Stimulated activated CD4-positive, alpha-beta T cell treated with anti-CD3 and anti-CD28 coated beads, Interleukin-2, amount 100 ng/mL, for 48 hours (primary cell): ENCODE results near the gene SIRPG.

Experiments
- DNase-seq, 2 donors: peaks; one replicate each; pipeline ENCODE4 v3.0.0-alpha.2; 2020

The SIRPG gene

GRCh38 chr20:1588533-1589460 lies 68.8 kb downstream of the SIRPG start:
- no peak for DNase-seq

DNA sequence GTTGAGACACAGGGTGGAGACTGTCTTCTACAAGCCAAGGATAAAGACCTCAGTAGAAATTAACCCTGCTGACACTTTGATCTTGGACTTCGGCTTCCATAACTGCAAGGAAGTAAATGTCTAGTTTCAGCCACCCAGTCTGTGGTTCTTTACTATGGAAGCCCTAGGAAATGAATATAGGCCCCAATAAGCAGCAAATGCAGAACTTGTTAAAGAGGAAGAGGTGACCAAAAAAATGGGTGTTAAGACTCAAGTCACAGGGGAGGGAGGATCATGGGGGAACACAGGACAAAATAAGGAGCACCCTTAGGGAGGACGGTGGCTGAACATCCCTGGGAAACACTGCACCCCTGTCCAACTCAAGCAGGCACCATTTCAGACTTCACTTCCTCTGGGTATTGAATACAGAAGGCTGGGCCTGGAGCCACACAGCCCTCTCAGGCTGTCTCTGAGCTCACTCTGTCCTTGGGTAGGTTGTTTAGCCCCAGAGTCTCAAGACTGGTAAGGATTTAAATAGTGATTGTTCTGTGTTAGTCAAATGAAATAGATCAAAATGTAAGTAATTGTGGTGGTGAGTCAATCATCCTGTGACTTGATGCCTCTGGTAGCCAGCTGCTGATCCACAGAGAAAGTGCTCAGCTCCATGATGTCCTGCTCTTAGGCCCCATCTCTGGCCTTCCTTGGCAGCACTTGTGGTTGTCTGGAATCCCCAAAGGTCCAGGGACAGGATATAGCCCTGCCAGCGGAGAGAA lies 69.6 kb downstream of the SIRPG start:
- no peak for DNase-seq

DNA sequence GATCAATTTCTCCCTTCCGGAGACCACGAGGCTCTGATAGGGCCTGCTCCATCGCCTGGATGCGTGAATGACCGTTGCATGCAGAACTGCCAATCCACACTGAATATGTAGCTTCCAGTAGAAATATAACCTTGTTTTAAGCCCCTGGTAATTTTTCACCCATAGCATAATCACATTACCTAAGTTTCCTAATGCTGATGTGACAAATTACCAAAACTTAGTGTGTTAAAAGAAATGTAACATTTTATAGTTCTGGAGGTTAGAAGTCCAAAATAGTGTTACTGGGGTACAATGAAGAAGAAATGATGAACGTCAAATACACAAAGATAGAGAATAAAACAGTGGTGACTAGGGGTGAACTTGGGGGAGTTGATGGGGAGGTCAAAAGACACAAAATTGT lies 78.1 kb downstream of the SIRPG start:
- DNase-seq: no peak
